ENCODE data around the gene ABCC4.

DNA sequence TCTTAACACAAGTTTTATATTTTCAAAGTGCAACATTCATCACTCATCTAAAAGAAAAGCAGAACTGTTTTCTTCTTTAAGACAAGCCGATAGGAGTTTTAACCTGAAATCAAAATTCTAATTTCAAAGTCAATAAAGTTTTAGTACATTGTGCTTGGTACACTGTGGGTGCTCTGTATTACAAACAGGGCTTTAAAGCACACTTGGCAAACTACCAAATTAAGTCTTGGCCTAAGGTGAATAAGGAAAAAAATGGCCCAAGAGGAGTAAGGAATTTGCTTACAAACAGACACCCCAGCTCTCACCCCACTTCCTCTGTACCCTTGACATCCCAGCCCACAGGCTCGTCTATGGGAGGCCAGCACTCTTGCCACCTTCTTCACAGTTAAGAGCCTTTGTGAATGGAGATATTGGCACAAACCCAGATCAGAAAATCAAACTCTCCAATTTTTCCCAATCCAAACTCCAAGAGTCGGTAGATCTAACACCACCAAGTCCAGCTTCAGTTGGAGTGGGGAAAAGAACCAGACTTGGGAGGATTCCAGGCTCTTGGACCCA is 66.0 kb downstream of the ABCC4 start:
- TF ChIP-seq KLF10 (tag by site-specific recombination; IDR thresholded peaks at IDR 0.05) (no peak), ZNF837 (tag by site-specific recombination; IDR thresholded peaks at IDR 0.05) (no peak), PRDM4 (tag by site-specific recombination; IDR thresholded peaks at IDR 0.05) (no peak), ZNF114 (tag by site-specific recombination; IDR thresholded peaks at IDR 0.05) (no peak), ZNF521 (tag by site-specific recombination; IDR thresholded peaks at IDR 0.05) (no peak), ZBTB8A (tag by site-specific recombination; IDR thresholded peaks at IDR 0.05) (no peak), ZNF274 (IDR thresholded peaks at IDR 0.05; ENCODE audit: low read length) (no peak), ZNF274 (tag by site-specific recombination; IDR thresholded peaks at IDR 0.05; ENCODE audit: borderline replicate concordance) (no peak), ZNF175 (tag by site-specific recombination; IDR thresholded peaks at IDR 0.05) (no peak), SCRT2 (tag by site-specific recombination; IDR thresholded peaks at IDR 0.05) (no peak), ZNF660 (tag by site-specific recombination; IDR thresholded peaks at IDR 0.05) (no peak), ZNF654 (tag by site-specific recombination; IDR thresholded peaks at IDR 0.05; ENCODE audit: low read depth) (no peak), ZNF138 (tag by site-specific recombination; IDR thresholded peaks at IDR 0.05; ENCODE audit: borderline replicate concordance) (no peak)
- TF ChIP-seq, protein P1, sequence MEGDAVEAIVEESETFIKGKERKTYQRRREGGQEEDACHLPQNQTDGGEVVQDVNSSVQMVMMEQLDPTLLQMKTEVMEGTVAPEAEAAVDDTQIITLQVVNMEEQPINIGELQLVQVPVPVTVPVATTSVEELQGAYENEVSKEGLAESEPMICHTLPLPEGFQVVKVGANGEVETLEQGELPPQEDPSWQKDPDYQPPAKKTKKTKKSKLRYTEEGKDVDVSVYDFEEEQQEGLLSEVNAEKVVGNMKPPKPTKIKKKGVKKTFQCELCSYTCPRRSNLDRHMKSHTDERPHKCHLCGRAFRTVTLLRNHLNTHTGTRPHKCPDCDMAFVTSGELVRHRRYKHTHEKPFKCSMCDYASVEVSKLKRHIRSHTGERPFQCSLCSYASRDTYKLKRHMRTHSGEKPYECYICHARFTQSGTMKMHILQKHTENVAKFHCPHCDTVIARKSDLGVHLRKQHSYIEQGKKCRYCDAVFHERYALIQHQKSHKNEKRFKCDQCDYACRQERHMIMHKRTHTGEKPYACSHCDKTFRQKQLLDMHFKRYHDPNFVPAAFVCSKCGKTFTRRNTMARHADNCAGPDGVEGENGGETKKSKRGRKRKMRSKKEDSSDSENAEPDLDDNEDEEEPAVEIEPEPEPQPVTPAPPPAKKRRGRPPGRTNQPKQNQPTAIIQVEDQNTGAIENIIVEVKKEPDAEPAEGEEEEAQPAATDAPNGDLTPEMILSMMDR (tag by site-specific recombination; IDR thresholded peaks at IDR 0.05) = no peak
- TF ChIP-seq, protein P2, sequence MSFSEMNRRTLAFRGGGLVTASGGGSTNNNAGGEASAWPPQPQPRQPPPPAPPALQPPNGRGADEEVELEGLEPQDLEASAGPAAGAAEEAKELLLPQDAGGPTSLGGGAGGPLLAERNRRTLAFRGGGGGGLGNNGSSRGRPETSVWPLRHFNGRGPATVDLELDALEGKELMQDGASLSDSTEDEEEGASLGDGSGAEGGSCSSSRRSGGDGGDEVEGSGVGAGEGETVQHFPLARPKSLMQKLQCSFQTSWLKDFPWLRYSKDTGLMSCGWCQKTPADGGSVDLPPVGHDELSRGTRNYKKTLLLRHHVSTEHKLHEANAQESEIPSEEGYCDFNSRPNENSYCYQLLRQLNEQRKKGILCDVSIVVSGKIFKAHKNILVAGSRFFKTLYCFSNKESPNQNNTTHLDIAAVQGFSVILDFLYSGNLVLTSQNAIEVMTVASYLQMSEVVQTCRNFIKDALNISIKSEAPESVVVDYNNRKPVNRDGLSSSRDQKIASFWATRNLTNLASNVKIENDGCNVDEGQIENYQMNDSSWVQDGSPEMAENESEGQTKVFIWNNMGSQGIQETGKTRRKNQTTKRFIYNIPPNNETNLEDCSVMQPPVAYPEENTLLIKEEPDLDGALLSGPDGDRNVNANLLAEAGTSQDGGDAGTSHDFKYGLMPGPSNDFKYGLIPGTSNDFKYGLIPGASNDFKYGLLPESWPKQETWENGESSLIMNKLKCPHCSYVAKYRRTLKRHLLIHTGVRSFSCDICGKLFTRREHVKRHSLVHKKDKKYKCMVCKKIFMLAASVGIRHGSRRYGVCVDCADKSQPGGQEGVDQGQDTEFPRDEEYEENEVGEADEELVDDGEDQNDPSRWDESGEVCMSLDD (tag by site-specific recombination; IDR thresholded peaks at IDR 0.05) = no peak
